Endothelial cell of umbilical vein (primary cell): ENCODE measurements around the gene USH2A. TPM values are rescaled to one million over a fixed set of nuclear protein-coding genes. Genes with fewer than 3 reads are reported as not detected.

ENCODE experiments used
- BruUV-seq: library from RNA; stranded (reverse); fragments of 400-500 nt; replicated peaks from 2 replicates; lab custom pipeline; 2021; lab: Mats Ljungman, UMichigan
- CTCF ChIA-PET: fragments of 300-600, 350-600 bp; sonication (Branson Sonifier 250); formaldehyde crosslinking; loops from one replicate; lab custom pipeline; 2021; ENCODE audit warnings: antibody characterized with exemption, inconsistent platforms; lab: Charles Lee
- POLR2A ChIA-PET: fragments of 300-600, 350-600 bp; sonication (Branson Sonifier 250); formaldehyde crosslinking; loops from one replicate; lab custom pipeline; 2021; ENCODE audit warnings: antibody characterized with exemption, inconsistent platforms; lab: Charles Lee
- DNase-seq: peaks from one replicate; pipeline ENCODE4 v3.0.0-alpha.2; 2011; ENCODE audit warnings: low read depth, low spot score
- FAIRE-seq: peaks from 2 replicates; lab custom pipeline; 2011; peaks lifted over from hg19 to GRCh38; lab: Jason Lieb, UNC
- H2AFZ ChIP-seq: 2 replicates; pipeline ENCODE4 v1.6.0; 2012; ENCODE audit warnings: low read depth, low read length, control low read depth, inconsistent platforms
- H3K27ac ChIP-seq: 2 replicates; pipeline ENCODE4 v1.5.1; 2011; ENCODE audit warnings: low read depth, mild to moderate bottlenecking, control low read depth, low read length, moderate library complexity; ENCODE audit not compliant: insufficient read depth
- H3K27me3 ChIP-seq, 2 experiments: 2 replicates each; pipeline versions ENCODE4 v1.6.0 to v1.6.1; 2011; ENCODE audit warnings: low read length in 2 of 2, mixed read lengths in 1 of 2; ENCODE audit not compliant: control insufficient read depth in 2 of 2, insufficient read depth in 2 of 2
- H3K36me3 ChIP-seq, 2 experiments: 2 replicates in 1 of 2; 3 replicates in 1 of 2; pipeline ENCODE4 v1.5.1; 2011; ENCODE audit warnings: low read length in 2 of 2, mild to moderate bottlenecking in 1 of 2, moderate library complexity in 1 of 2; ENCODE audit not compliant: control insufficient read depth in 2 of 2, insufficient read depth in 2 of 2; ENCODE audit errors: extremely low read depth in 1 of 2
- H3K4me1 ChIP-seq: 3 replicates; pipeline ENCODE4 v1.5.1; 2011; ENCODE audit warnings: mild to moderate bottlenecking, low read length; ENCODE audit not compliant: control insufficient read depth, insufficient read depth; ENCODE audit errors: extremely low read depth
- H3K4me2 ChIP-seq: 2 replicates; pipeline ENCODE4 v1.6.1; 2011; ENCODE audit warnings: low read length, control low read depth, mixed read lengths; ENCODE audit not compliant: insufficient read depth
- H3K4me3 ChIP-seq, 3 experiments: fragments of 200-600 bp in 1 of 3; sonication (generic), shearing (Covaris generic) in 1 of 3; replicated peaks in 1 of 3; 2 replicates each; pipeline ENCODE4 v1.5.1; 2011 to 2016; ENCODE audit warnings: control low read depth in 3 of 3, low read length in 3 of 3, mild to moderate bottlenecking in 2 of 3, inconsistent platforms in 1 of 3, low read depth in 1 of 3, moderate library complexity in 1 of 3; ENCODE audit not compliant: insufficient read depth in 1 of 3
- H3K79me2 ChIP-seq: 2 replicates; pipeline ENCODE4 v1.6.0; 2012; ENCODE audit warnings: low read length, inconsistent platforms; ENCODE audit not compliant: control insufficient read depth, insufficient read depth
- H3K9ac ChIP-seq: replicated peaks from 2 replicates; pipeline ENCODE3; 2011; ENCODE audit warnings: low read length, control low read depth; ENCODE audit not compliant: insufficient read depth; ENCODE audit errors: extremely low read depth
- H3K9me1 ChIP-seq: replicated peaks from 3 replicates; pipeline ENCODE4 v1.6.0; 2011; ENCODE audit warnings: mild to moderate bottlenecking, low read length; ENCODE audit not compliant: control insufficient read depth, insufficient read depth; ENCODE audit errors: extremely low read depth
- H3K9me3 ChIP-seq: replicated peaks from 2 replicates; pipeline ENCODE4 v1.5.1; 2012; ENCODE audit warnings: low read length, inconsistent platforms; ENCODE audit not compliant: control insufficient read depth, insufficient read depth
- H4K20me1 ChIP-seq: replicated peaks from 2 replicates; pipeline ENCODE3; 2011; ENCODE audit warnings: mild to moderate bottlenecking, low read length; ENCODE audit not compliant: control insufficient read depth, insufficient read depth; ENCODE audit errors: extremely low read depth
- CTCF ChIP-seq, 2 donors: IDR thresholded peaks; 1 replicate in 1 of 2; 2 replicates in 1 of 2; pipeline ENCODE4 v1.5.1; 2011; ENCODE audit warnings: low read length in 2 of 2, mild to moderate bottlenecking in 2 of 2, moderate library complexity in 2 of 2, control low read depth in 1 of 2, inconsistent platforms in 1 of 2, low read depth in 1 of 2; ENCODE audit not compliant: insufficient read depth in 1 of 2; ENCODE audit errors: extremely low read depth in 1 of 2
- EZH2 ChIP-seq: IDR thresholded peaks from 2 replicates; pipeline ENCODE4 v1.6.1; 2012; ENCODE audit warnings: borderline replicate concordance, low read depth, mild to moderate bottlenecking, moderate library complexity, low read length, inconsistent platforms; ENCODE audit not compliant: severe bottlenecking
- FOS ChIP-seq: IDR thresholded peaks from 2 replicates; pipeline ENCODE4 v1.6.1; 2011; ENCODE audit warnings: mild to moderate bottlenecking, low read length, moderate library complexity, borderline replicate concordance; ENCODE audit not compliant: insufficient read depth
- JUN ChIP-seq: IDR thresholded peaks from 2 replicates; pipeline ENCODE4 v1.6.1; 2011; ENCODE audit warnings: borderline replicate concordance, low read depth; ENCODE audit not compliant: insufficient read length, insufficient read depth
- MAX ChIP-seq: IDR thresholded peaks from 2 replicates; pipeline ENCODE4 v1.6.1; 2011; ENCODE audit not compliant: insufficient read depth, insufficient read length
- MYC ChIP-seq: IDR thresholded peaks from one replicate; pipeline ENCODE4 v1.6.1; 2011; ENCODE audit warnings: mild to moderate bottlenecking, low read depth, low read length
- POLR2A ChIP-seq: IDR thresholded peaks from 2 replicates; pipeline ENCODE4 v1.6.1; 2012; ENCODE audit warnings: low read depth, mild to moderate bottlenecking, control low read depth, low read length
- POLR2AphosphoS5 ChIP-seq: IDR thresholded peaks from 2 replicates; pipeline ENCODE4 v1.6.1; 2012; ENCODE audit warnings: low read depth, mild to moderate bottlenecking, control low read depth, low read length, moderate library complexity; ENCODE audit not compliant: insufficient read depth
- dilution Hi-C: fragments of 300-500 bp; cut with MboI; formaldehyde crosslinking; loops from one replicate; pipeline ENCODE4 v1.15.0; 2019; ENCODE audit warnings: low sequenced_read_pairs; ENCODE audit not compliant: extremely low pct_ligation_motif_present
- intact Hi-C: fragments of 100-400 bp; cut with micrococcal nuclease; formaldehyde crosslinking; loops from one replicate; pipeline ENCODE4 v1.10.0; 2022
- polyA plus RNA-seq, 4 experiments: library from polyadenylated mRNA; depleted of rRNA in 3 of 4; stranded (reverse) in 3 of 4; unstranded in 1 of 4; fragments of >200 nt; gene quantifications; 2 replicates each; pipeline versions ENCODE4 v1.2.1 to v1.2.3, GENCODE V29; 2011 to 2012; ENCODE audit warnings: missing spikeins in 1 of 4
- total RNA-seq: library from RNA; stranded (reverse); gene quantifications from 2 replicates; pipeline ENCODE4 v1.2.3, GENCODE V29; 2021

The USH2A gene
- total and polyA plus RNA-seq, 2 donors (not counting 3 experiments of a cell fraction or from before 2014, with no cell fraction given): not detected

GRCh38 chr1:216168546-216168945 lies 254.7 kb downstream of the USH2A start:
- DNase-seq: no peak
- intact Hi-C loops (no loop called here), dilution Hi-C loops (no loop called here)
- Histone ChIP-seq H3K36me3 (no peaks in the 10 kb centered on the region), H2AFZ (no peak overlapping the region), H3K27me3 (no peaks in the 10 kb centered on the region), H3K27ac (no peak overlapping the region), H3K4me1 (no peaks in the 10 kb centered on the region), H3K79me2 (no peaks in the 10 kb centered on the region), H4K20me1 (no peaks in the 10 kb centered on the region), H3K4me2 (no peak overlapping the region), H3K4me3 (no peak overlapping the region), H3K9me1 (no peaks in the 10 kb centered on the region), H3K9me3 (no peaks in the 10 kb centered on the region), H3K9ac (no peak overlapping the region)
- BruUV-seq: no TSS peak
- TF ChIP-seq POLR2AphosphoS5 (no peak), EZH2 (no peak), MAX (no peak), MYC (no peak), FOS (no peak), CTCF (IDR thresholded peaks at IDR 0.05; ENCODE audit: extremely low read depth in 1 of 2, insufficient read depth in 1 of 2, low read depth in 1 of 2, low read length in 2 of 2) (no peak), JUN (no peak), POLR2A (no peak)
- FAIRE-seq: no peak
- CTCF ChIA-PET: no interaction called here
- POLR2A ChIA-PET: no interaction called here
